SK-N-SH (cell line): Measurements from ENCODE around the gene PRSS1. TPM values are rescaled to one million over a fixed set of nuclear protein-coding genes. Genes with fewer than 3 reads are reported as not detected.

Experiments used
- CTCF ChIA-PET: fragments of 300-600, 350-600 bp; formaldehyde crosslinking; extraction: SDS; loops from one replicate; lab custom pipeline; 2021; lab: Yijun Ruan, JAX
- POLR2A ChIA-PET: fragments of 350-600 bp; sonication (Branson Sonifier 250); formaldehyde crosslinking; extraction: SDS; loops from one replicate; lab custom pipeline; 2020; ENCODE audit warnings: antibody characterized with exemption, inconsistent platforms; lab: Yijun Ruan, JAX
- DNase-seq: peaks from one replicate; pipeline ENCODE4 v3.0.0; 2012
- H2AFZ ChIP-seq: fragments of 200-600 bp; sonication (generic); 2 replicates; pipeline ENCODE4 v1.8.1; 2016; ENCODE audit warnings: antibody characterized with exemption, mild to moderate bottlenecking, low read depth
- H3F3A ChIP-seq: fragments of 200-600 bp; sonication (generic); replicated peaks from 2 replicates; pipeline ENCODE3; 2016; ENCODE audit warnings: antibody characterized with exemption, mild to moderate bottlenecking; ENCODE audit not compliant: insufficient read depth
- H3K27ac ChIP-seq, 2 experiments: fragments of 200-500 bp in 1 of 2; fragments of 200-600 bp in 1 of 2; sonication (Bioruptor generic) in 1 of 2; sonication (generic), shearing (Covaris generic) in 1 of 2; 2 replicates each; pipeline versions ENCODE4 v1.5.1 to v1.6.1; 2014 to 2016; ENCODE audit warnings: low read depth in 2 of 2, inconsistent platforms in 1 of 2, low read length in 1 of 2, mild to moderate bottlenecking in 1 of 2, mixed read lengths in 1 of 2
- H3K27me3 ChIP-seq: fragments of 200-600 bp; sonication (generic), shearing (Covaris generic); 2 replicates; pipeline ENCODE4 v1.6.1; 2016; ENCODE audit warnings: mixed run types; ENCODE audit not compliant: insufficient read depth
- H3K36me3 ChIP-seq, 2 experiments: fragments of 200-500 bp in 1 of 2; fragments of 200-600 bp in 1 of 2; sonication (Bioruptor generic) in 1 of 2; sonication (generic) in 1 of 2; replicated peaks in 1 of 2; 2 replicates each; pipeline versions ENCODE3 to v1.5.1; 2014 to 2016; ENCODE audit warnings: low read length in 1 of 2, mild to moderate bottlenecking in 1 of 2; ENCODE audit not compliant: insufficient read depth in 2 of 2, control insufficient read depth in 1 of 2
- H3K4me1 ChIP-seq, 2 experiments: fragments of 200-500 bp in 1 of 2; fragments of 200-600 bp in 1 of 2; sonication (Bioruptor generic) in 1 of 2; sonication (generic), shearing (Covaris generic) in 1 of 2; 2 replicates each; pipeline versions ENCODE4 v1.5.1 to v1.6.1; 2014 to 2016; ENCODE audit warnings: low read depth in 1 of 2, low read length in 1 of 2, mixed run types in 1 of 2; ENCODE audit not compliant: insufficient read depth in 2 of 2, control insufficient read depth in 1 of 2
- H3K4me2 ChIP-seq: fragments of 200-600 bp; sonication (generic), shearing (Covaris generic); 2 replicates; pipeline ENCODE4 v1.6.1; 2017; ENCODE audit warnings: mixed run types
- H3K4me3 ChIP-seq, 2 experiments: fragments of 200-500 bp in 1 of 2; fragments of 200-600 bp in 1 of 2; sonication (Bioruptor generic) in 1 of 2; sonication (generic), shearing (Covaris generic) in 1 of 2; 2 replicates each; pipeline versions ENCODE4 v1.5.1 to v1.8.1; 2014 to 2016; ENCODE audit warnings: low read depth in 2 of 2, inconsistent platforms in 1 of 2, low read length in 1 of 2, mild to moderate bottlenecking in 1 of 2, mixed read lengths in 1 of 2, moderate library complexity in 1 of 2
- H3K79me2 ChIP-seq: fragments of 200-600 bp; sonication (generic); 2 replicates; pipeline ENCODE4 v1.8.1; 2017; ENCODE audit warnings: mild to moderate bottlenecking; ENCODE audit not compliant: insufficient read depth
- H3K9ac ChIP-seq: fragments of 200-600 bp; sonication (generic); 2 replicates; pipeline ENCODE4 v1.6.1; 2017; ENCODE audit warnings: mixed run types
- H3K9me2 ChIP-seq: fragments of 200-600 bp; sonication (generic); 2 replicates; pipeline ENCODE4 v1.6.1; 2017; ENCODE audit warnings: mixed run types
- H3K9me3 ChIP-seq: fragments of 200-600 bp; sonication (generic); 2 replicates; pipeline ENCODE4 v1.6.1; 2017; ENCODE audit warnings: mixed run types, mild to moderate bottlenecking, moderate library complexity
- H4K20me1 ChIP-seq: fragments of 200-600 bp; sonication (generic); 2 replicates; pipeline ENCODE4 v1.6.1; 2017; ENCODE audit warnings: mild to moderate bottlenecking, mixed run types; ENCODE audit not compliant: insufficient read depth
- ELF1 ChIP-seq: IDR thresholded peaks from 2 replicates; pipeline ENCODE4 v1.4.0; 2012
- EP300 ChIP-seq, 2 experiments: IDR thresholded peaks; 2 replicates each; pipeline versions ENCODE4 v1.4.0 to v1.6.1; 2012; ENCODE audit warnings: borderline replicate concordance in 1 of 2, low read depth in 1 of 2, low read length in 1 of 2
- EZH2phosphoT487 ChIP-seq: fragments of 200-600 bp; sonication (generic); IDR thresholded peaks from 2 replicates; pipeline ENCODE4 v1.6.1; 2017; ENCODE audit warnings: low read depth, mixed run types, mild to moderate bottlenecking, antibody characterized with exemption, moderate library complexity, borderline replicate concordance
- FOSL2 ChIP-seq: IDR thresholded peaks from 2 replicates; pipeline ENCODE4 v1.4.0; 2012; ENCODE audit warnings: low read depth, mild to moderate bottlenecking, moderate library complexity, borderline replicate concordance
- FOXJ3 ChIP-seq: sonication (generic); formaldehyde crosslinking; IDR thresholded peaks from 2 replicates; pipeline ENCODE4 v1.5.1; 2020; ENCODE audit warnings: mild to moderate bottlenecking, missing genetic modification reagents
- FOXM1 ChIP-seq: IDR thresholded peaks from 2 replicates; pipeline ENCODE4 v1.4.0; 2012; ENCODE audit warnings: low read depth, mild to moderate bottlenecking
- JUND ChIP-seq: IDR thresholded peaks from 2 replicates; pipeline ENCODE4 v1.4.0; 2012
- MEF2A ChIP-seq: IDR thresholded peaks from 2 replicates; pipeline ENCODE4 v1.4.0; 2012; ENCODE audit warnings: low read depth, borderline replicate concordance
- NFIC ChIP-seq: IDR thresholded peaks from 2 replicates; pipeline ENCODE4 v1.4.0; 2012; ENCODE audit warnings: borderline replicate concordance
- NRF1 ChIP-seq: IDR thresholded peaks from 2 replicates; pipeline ENCODE4 v1.6.1; 2012; ENCODE audit warnings: low read depth, mild to moderate bottlenecking, low read length
- RAD21 ChIP-seq: IDR thresholded peaks from 2 replicates; pipeline ENCODE4 v1.6.1; 2012; ENCODE audit warnings: mild to moderate bottlenecking, low read length
- RFX5 ChIP-seq: IDR thresholded peaks from 2 replicates; pipeline ENCODE4 v1.6.1; 2012; ENCODE audit warnings: mild to moderate bottlenecking, improper control_type of control experiment, low read length
- RXRA ChIP-seq: IDR thresholded peaks from 2 replicates; pipeline ENCODE4 v1.4.0; 2012; ENCODE audit warnings: low read depth, mild to moderate bottlenecking, borderline replicate concordance
- SMC3 ChIP-seq: IDR thresholded peaks from 2 replicates; pipeline ENCODE4 v1.6.1; 2012; ENCODE audit warnings: low read depth, low read length, improper control_type of control experiment
- TAF1 ChIP-seq: IDR thresholded peaks from 2 replicates; pipeline ENCODE4 v1.6.1; 2012; ENCODE audit warnings: low read depth, mild to moderate bottlenecking, low read length, moderate library complexity, borderline replicate concordance
- TCF12 ChIP-seq: IDR thresholded peaks from 2 replicates; pipeline ENCODE4 v1.4.0; 2012
- TEAD4 ChIP-seq: IDR thresholded peaks from 2 replicates; pipeline ENCODE4 v1.4.0; 2012; ENCODE audit warnings: mild to moderate bottlenecking, borderline replicate concordance; ENCODE audit not compliant: insufficient read depth
- YY1 ChIP-seq: IDR thresholded peaks from 2 replicates; pipeline ENCODE4 v1.4.0; 2012; ENCODE audit warnings: low read depth, mild to moderate bottlenecking
- WGBS: methylation state at CpG from one replicate; pipeline ENCODE4 v1.1.6; 2017; ENCODE audit warnings: low lambda C conversion rate; 5-methylcytosine and 5-hydroxymethylcytosine counted together
- polyA plus RNA-seq, 3 experiments: library from polyadenylated mRNA; depleted of rRNA; stranded (reverse); fragments of >200 nt; gene quantifications; 2 replicates each; pipeline ENCODE4 v1.2.3, GENCODE V29; 2012
- TF ChIP-seq, protein P1 (sequence below): IDR thresholded peaks from 2 replicates; pipeline ENCODE4 v1.4.0; 2012; ENCODE audit warnings: low read depth, borderline replicate concordance
- TF ChIP-seq, protein P2 (sequence below): IDR thresholded peaks from 2 replicates; pipeline ENCODE4 v1.4.0; 2012; ENCODE audit warnings: low read depth
- TF ChIP-seq, protein P3 (sequence below): fragments of 200-600 bp; sonication (generic); IDR thresholded peaks from 2 replicates; pipeline ENCODE4 v1.6.1; 2017; ENCODE audit warnings: antibody characterized with exemption, mild to moderate bottlenecking, moderate library complexity

PRSS1 gene
- polyA plus RNA-seq, 1 of the 3 experiments (the other 2 are of a cell fraction) = not detected

GRCh38 chr7:142772051-142772450 is 22.8 kb downstream of the PRSS1 start:
- H3F3A ChIP-seq = peaks cover 3% of the 10 kb centered on the region
- ChIA-PET POLR2A (no interaction called here), CTCF (interaction anchor here (1.0 to 5.5 kb wide), 7 partner anchors 11 to 313 kb away, joined by 3 to 67 read pairs (median 6); no protein-coding TSS in a partner anchor)
- H3K36me3 ChIP-seq = no peaks in the 10 kb centered on the region
- peaks cover 38% of the 10 kb centered on the region for H3K27me3 ChIP-seq
- H3K4me2 ChIP-seq = no peak overlapping the region
- H2AFZ ChIP-seq = no peak overlapping the region
- no peak overlapping the region for H3K9ac ChIP-seq
- 25% methylated on average over 6 of the region's 6 CpGs for WGBS
- no peak overlapping the region for H3K27ac ChIP-seq
- TF ChIP-seq FOXJ3 (CRISPR knock-in tag) (no peak), YY1 (no peak)
- no peaks in the 10 kb centered on the region for H3K9me3 ChIP-seq
- H3K9me2 ChIP-seq = no peaks in the 10 kb centered on the region
- no peaks in the 10 kb centered on the region for H4K20me1 ChIP-seq
- no peaks in the 10 kb centered on the region for H3K4me1 ChIP-seq
- DNase-seq = no peak
- H3K79me2 ChIP-seq = no peaks in the 10 kb centered on the region
- H3K4me3 ChIP-seq = no peak overlapping the region

GRCh38 chr7:142772673-142773072 is 23.4 kb downstream of the PRSS1 start:
- Histone ChIP-seq H3K4me3 (no peak overlapping the region), H4K20me1 (no peaks in the 10 kb centered on the region), H3K27ac (no peak overlapping the region), H3K4me2 (no peak overlapping the region), H2AFZ (no peak overlapping the region), H3K9me3 (no peaks in the 10 kb centered on the region), H3K9ac (no peak overlapping the region), H3F3A (peaks cover 3% of the 10 kb centered on the region), H3K79me2 (no peaks in the 10 kb centered on the region), H3K9me2 (no peaks in the 10 kb centered on the region), H3K4me1 (no peaks in the 10 kb centered on the region), H3K27me3 (peaks cover 32% of the 10 kb centered on the region), H3K36me3 (no peaks in the 10 kb centered on the region)
- ChIA-PET POLR2A (no interaction called here), CTCF (interaction anchor here (0.6 to 5.5 kb wide), 6 partner anchors 10 to 314 kb away, joined by 3 to 67 read pairs (median 5); no protein-coding TSS in a partner anchor)
- TF ChIP-seq RAD21 (no peak), NRF1 (no peak), SMC3 (no peak), ELF1 (no peak), JUND (no peak), FOSL2 (no peak), YY1 (no peak), TCF12 (no peak), FOXJ3 (CRISPR knock-in tag) (no peak), TEAD4 (no peak)
- TF ChIP-seq, protein P1, sequence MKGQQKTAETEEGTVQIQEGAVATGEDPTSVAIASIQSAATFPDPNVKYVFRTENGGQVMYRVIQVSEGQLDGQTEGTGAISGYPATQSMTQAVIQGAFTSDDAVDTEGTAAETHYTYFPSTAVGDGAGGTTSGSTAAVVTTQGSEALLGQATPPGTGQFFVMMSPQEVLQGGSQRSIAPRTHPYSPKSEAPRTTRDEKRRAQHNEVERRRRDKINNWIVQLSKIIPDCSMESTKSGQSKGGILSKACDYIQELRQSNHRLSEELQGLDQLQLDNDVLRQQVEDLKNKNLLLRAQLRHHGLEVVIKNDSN = no peak
- DNase-seq = no peak

DNA sequence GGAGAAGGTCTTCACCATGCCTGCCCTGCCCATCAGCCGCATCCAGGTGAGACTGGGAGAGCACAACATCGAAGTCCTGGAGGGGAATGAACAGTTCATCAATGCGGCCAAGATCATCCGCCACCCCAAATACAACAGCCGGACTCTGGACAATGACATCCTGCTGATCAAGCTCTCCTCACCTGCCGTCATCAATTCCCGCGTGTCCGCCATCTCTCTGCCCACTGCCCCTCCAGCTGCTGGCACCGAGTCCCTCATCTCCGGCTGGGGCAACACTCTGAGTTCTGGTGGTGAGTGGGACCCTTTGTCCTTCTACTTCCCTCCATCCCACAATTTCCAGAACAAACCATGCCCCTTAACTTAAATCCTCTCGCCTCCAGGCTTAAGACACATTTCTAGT is 24.0 kb downstream of the PRSS1 start:
- WGBS = 49% methylated on average over 12 of the region's 12 CpGs
- H3K27me3 ChIP-seq = peaks cover 27% of the 10 kb centered on the region; the same call in 1 of the 2 replicates
- ChIA-PET POLR2A (no interaction called here), CTCF (interaction anchor here (0.6 to 5.5 kb wide), 5 partner anchors 10 to 314 kb away, joined by 3 to 67 read pairs (median 4); no protein-coding TSS in a partner anchor)
- no peaks in the 10 kb centered on the region for H3K4me1 ChIP-seq
- no peak overlapping the region for H2AFZ ChIP-seq
- no peak overlapping the region for H3K27ac ChIP-seq
- no peaks in the 10 kb centered on the region for H4K20me1 ChIP-seq
- H3K4me3 ChIP-seq = no peak overlapping the region
- no peaks in the 10 kb centered on the region for H3K79me2 ChIP-seq
- H3K9me3 ChIP-seq = no peaks in the 10 kb centered on the region
- DNase-seq = no peak
- no peaks in the 10 kb centered on the region for H3K36me3 ChIP-seq
- no peak overlapping the region for H3K9ac ChIP-seq
- no peak overlapping the region for H3K4me2 ChIP-seq
- peaks cover 3% of the 10 kb centered on the region for H3F3A ChIP-seq
- H3K9me2 ChIP-seq = no peaks in the 10 kb centered on the region
- no peak for TF ChIP-seq NFIC
- TF ChIP-seq EZH2phosphoT487 = no peak
- TF ChIP-seq FOXM1 = no peak
- no peak for TF ChIP-seq JUND
- TF ChIP-seq, protein P2, sequence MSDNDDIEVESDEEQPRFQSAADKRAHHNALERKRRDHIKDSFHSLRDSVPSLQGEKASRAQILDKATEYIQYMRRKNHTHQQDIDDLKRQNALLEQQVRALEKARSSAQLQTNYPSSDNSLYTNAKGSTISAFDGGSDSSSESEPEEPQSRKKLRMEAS = no peak
- no peak for TF ChIP-seq MEF2A
- no peak for TF ChIP-seq TEAD4
- no peak for TF ChIP-seq RXRA
- TF ChIP-seq, protein P3, sequence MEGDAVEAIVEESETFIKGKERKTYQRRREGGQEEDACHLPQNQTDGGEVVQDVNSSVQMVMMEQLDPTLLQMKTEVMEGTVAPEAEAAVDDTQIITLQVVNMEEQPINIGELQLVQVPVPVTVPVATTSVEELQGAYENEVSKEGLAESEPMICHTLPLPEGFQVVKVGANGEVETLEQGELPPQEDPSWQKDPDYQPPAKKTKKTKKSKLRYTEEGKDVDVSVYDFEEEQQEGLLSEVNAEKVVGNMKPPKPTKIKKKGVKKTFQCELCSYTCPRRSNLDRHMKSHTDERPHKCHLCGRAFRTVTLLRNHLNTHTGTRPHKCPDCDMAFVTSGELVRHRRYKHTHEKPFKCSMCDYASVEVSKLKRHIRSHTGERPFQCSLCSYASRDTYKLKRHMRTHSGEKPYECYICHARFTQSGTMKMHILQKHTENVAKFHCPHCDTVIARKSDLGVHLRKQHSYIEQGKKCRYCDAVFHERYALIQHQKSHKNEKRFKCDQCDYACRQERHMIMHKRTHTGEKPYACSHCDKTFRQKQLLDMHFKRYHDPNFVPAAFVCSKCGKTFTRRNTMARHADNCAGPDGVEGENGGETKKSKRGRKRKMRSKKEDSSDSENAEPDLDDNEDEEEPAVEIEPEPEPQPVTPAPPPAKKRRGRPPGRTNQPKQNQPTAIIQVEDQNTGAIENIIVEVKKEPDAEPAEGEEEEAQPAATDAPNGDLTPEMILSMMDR = no peak
- no peak for TF ChIP-seq RAD21
- TF ChIP-seq NRF1 = no peak
- TF ChIP-seq EP300 (IDR thresholded peaks at IDR 0.05; ENCODE audit: borderline replicate concordance in 1 of 2, low read depth in 1 of 2, low read length in 1 of 2) = no peak
- no peak for TF ChIP-seq RFX5
- no peak for TF ChIP-seq TAF1
